K562 (cell line): Measurements from ENCODE around the gene TRIM27.
A peak's percentile ranks its signal among the peaks of the same experiment; 100 is the strongest.

ENCODE experiments used
- CREB1 ChIP-seq, 2 experiments: sonication (generic) in 1 of 2; formaldehyde crosslinking in 1 of 2; IDR thresholded peaks; 2 replicates each; pipeline versions ENCODE4 v1.6.1 to v1.8.0; 2012 to 2022; ENCODE audit warnings: inconsistent platforms in 1 of 2, mild to moderate bottlenecking in 1 of 2, missing genetic modification reagents in 1 of 2, moderate library complexity in 1 of 2
- CTCF ChIP-seq, 3 experiments: IDR thresholded peaks in 2 of 3; conservative IDR thresholded peaks in 1 of 3; 2 replicates each; pipeline ENCODE4 v1.5.1; 2011 to 2012; ENCODE audit warnings: low read length in 3 of 3, mild to moderate bottlenecking in 3 of 3, control low read depth in 2 of 3, improper control_type of control experiment in 1 of 3, inconsistent platforms in 1 of 3, low read depth in 1 of 3, mixed read lengths in 1 of 3, moderate library complexity in 1 of 3; ENCODE audit not compliant: insufficient read depth in 2 of 3
- HNRNPUL1 ChIP-seq: fragments of 200-400 bp; formaldehyde crosslinking; IDR thresholded peaks from 2 replicates; pipeline ENCODE4 v1.6.1; 2017; ENCODE audit warnings: low read length
- POLR2AphosphoS5 ChIP-seq: IDR thresholded peaks from 2 replicates; pipeline ENCODE4 v1.6.1; 2011; ENCODE audit warnings: mild to moderate bottlenecking, low read depth, low read length, moderate library complexity; ENCODE audit not compliant: control insufficient read depth, insufficient read depth
- POLR3A ChIP-seq: IDR thresholded peaks from 2 replicates; pipeline ENCODE4 v1.6.1; 2011; ENCODE audit warnings: borderline replicate concordance, mild to moderate bottlenecking, moderate library complexity; ENCODE audit not compliant: insufficient read length, insufficient read depth; ENCODE audit errors: extremely low read depth
- RNF219 ChIP-seq: fragments of 250-450 bp; sonication (Bioruptor Pico); IDR thresholded peaks from 2 replicates; pipeline ENCODE4 v1.5.0; 2022; ENCODE audit warnings: mild to moderate bottlenecking
- ZBTB1 ChIP-seq: sonication (generic); formaldehyde crosslinking; IDR thresholded peaks from 2 replicates; pipeline ENCODE4 v1.8.1; 2023; ENCODE audit warnings: missing genetic modification reagents, low read depth, mild to moderate bottlenecking, borderline replicate concordance

DNA sequence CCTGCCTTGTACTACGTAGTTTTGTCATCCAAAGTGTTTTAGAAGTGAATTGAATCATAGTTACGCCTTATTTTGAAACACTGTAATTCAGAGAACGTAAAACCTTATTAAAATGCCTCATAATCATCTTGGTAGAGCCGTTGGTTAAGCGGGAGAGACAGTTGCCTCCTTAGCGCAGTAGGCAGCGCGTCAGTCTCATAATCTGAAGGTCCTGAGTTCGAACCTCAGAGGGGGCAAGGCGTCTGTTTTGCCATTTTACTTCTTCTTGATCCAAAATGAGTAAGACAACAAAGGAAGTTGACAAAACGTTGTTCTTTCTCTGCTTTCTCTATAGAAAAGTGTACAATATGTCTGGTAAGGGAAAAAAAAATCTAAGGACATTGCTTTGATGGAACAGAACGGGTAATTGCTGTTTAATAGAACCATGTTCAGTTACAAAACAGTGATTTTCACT, 20.7 kb upstream of the TRIM27 start:
- TF ChIP-seq CREB1 (IDR thresholded peaks at IDR 0.05) (0 out of 2 replicates have a peak, but pooled peaks have one; percentile 30), CREB1 (CRISPR knock-in tag; IDR thresholded peaks at IDR 0.05) (peak; percentile 73; the same call in 1 of the 2 replicates), POLR3A (peak; percentile 97), ZBTB1 (CRISPR knock-in tag) (0 out of 2 replicates have a peak, but pooled peaks have one; percentile 48), CTCF (IDR thresholded peaks at IDR 0.05 in 2 of 3, conservative IDR thresholded peaks at IDR 0.05 in 1 of 3; ENCODE audit: insufficient read depth in 2 of 3, low read depth in 1 of 3, low read length in 3 of 3) (no peak; a peak in 1 of 6 replicates), HNRNPUL1 (no peak), RNF219 (CRISPR knock-in tag) (no peak), POLR2AphosphoS5 (no peak)
